Measurements from ENCODE around the gene RPAP2.
A peak's percentile ranks its signal among the peaks of the same experiment; 100 is the strongest.

RPAP2 gene

DNA sequence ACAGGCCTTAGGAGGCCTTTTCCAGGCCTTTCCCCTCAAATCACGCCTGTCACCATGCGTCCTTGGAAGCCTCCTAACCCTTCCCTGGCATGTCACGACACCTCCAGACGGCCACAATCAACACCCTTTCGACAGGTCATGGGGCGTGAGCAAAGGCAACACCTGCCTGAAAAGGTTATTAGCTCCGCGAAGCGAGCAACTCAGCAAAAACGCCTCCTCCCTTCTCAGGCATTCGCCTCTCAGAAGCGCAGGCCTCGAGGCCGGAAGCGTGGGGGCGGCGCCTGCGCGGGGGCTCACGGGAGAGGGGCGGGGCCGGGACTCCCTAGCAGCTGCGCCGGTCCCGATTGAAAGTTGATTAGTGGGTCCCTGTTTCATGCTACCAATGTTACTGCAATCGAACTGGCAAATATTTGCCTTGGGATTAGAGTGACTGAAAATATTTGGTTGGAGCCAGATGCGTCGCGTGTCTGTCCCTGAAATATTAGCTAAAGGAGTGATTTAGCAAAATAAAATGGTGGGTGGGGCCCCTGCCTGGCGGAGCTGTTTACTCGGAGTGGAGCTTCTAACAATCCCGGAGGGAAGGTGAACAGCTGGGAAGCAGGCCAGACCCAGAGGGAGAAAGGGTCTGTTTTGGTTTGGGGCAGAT lies 143.0 kb downstream of the RPAP2 start:
- Mint-ChIP-seq H3K27ac (peak overlapping the region; percentile 47), H3K27me3 (ENCODE audit: low read depth, poor library complexity) (no peaks in the 10 kb centered on the region), H3K4me3 (no peak overlapping the region), H3K9me3 (peaks cover 4% of the 10 kb centered on the region), H3K36me3 (ENCODE audit: low read depth) (no peaks in the 10 kb centered on the region), H3K4me1 (no peaks in the 10 kb centered on the region)
- no peak for DNase-seq
- TF ChIP-seq, protein P1, sequence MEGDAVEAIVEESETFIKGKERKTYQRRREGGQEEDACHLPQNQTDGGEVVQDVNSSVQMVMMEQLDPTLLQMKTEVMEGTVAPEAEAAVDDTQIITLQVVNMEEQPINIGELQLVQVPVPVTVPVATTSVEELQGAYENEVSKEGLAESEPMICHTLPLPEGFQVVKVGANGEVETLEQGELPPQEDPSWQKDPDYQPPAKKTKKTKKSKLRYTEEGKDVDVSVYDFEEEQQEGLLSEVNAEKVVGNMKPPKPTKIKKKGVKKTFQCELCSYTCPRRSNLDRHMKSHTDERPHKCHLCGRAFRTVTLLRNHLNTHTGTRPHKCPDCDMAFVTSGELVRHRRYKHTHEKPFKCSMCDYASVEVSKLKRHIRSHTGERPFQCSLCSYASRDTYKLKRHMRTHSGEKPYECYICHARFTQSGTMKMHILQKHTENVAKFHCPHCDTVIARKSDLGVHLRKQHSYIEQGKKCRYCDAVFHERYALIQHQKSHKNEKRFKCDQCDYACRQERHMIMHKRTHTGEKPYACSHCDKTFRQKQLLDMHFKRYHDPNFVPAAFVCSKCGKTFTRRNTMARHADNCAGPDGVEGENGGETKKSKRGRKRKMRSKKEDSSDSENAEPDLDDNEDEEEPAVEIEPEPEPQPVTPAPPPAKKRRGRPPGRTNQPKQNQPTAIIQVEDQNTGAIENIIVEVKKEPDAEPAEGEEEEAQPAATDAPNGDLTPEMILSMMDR (IDR thresholded peaks at IDR 0.05) = no peak

DNA sequence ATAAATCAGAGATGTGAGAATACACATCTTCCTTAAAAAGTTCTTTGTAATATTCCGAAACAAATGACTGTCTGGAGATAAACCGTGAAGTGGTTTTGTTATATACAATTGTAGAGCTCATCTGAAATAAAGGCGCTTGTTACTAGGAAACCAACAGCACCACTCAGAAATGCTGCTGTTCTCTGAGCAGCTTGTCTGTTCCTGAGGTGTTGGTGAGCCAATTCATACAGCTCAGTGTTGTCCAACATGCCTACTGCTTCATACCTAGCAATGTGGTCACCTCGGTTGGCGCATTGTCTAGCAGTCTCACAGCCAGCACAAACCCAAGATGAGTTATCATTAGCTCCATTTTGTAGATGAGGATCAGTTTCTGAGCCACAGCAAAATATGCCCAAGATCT lies 143.5 kb downstream of the RPAP2 start:
- no peak overlapping the region for H3K27ac Mint-ChIP-seq
- no peaks in the 10 kb centered on the region for H3K36me3 Mint-ChIP-seq (ENCODE audit: low read depth)
- H3K4me1 Mint-ChIP-seq = peaks cover 2% of the 10 kb centered on the region
- no peak for DNase-seq
- TF ChIP-seq, protein P1 (IDR thresholded peaks at IDR 0.05) = no peak
- H3K9me3 Mint-ChIP-seq = no peaks in the 10 kb centered on the region
- H3K4me3 Mint-ChIP-seq = no peak overlapping the region
- no peaks in the 10 kb centered on the region for H3K27me3 Mint-ChIP-seq (ENCODE audit: low read depth, poor library complexity)

DNA sequence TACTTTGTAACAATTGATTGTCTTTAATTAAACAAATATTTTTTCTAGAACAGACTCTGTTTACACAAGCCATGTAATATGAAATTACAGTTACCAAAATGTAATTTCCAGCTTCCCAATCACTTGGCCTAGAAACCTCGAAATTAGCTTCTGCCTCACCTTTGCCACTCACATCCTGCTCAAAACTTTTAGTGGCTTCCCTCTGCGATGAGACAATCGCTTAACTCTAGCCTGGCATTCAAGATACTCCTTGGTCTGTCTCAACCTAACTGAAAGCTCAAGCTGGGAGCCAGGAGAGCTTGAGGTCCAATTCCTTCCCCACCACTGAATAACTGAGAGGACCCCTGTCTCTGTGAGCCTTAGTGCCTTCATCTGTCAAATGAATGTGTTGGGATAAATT lies 145.0 kb downstream of the RPAP2 start:
- TF ChIP-seq, protein P1 (IDR thresholded peaks at IDR 0.05) = no peak
- H3K27ac Mint-ChIP-seq = no peak overlapping the region
- DNase-seq = no peak
- H3K4me1 Mint-ChIP-seq = peaks cover 10% of the 10 kb centered on the region
- H3K9me3 Mint-ChIP-seq = no peaks in the 10 kb centered on the region
- peaks cover 5% of the 10 kb centered on the region for H3K27me3 Mint-ChIP-seq (ENCODE audit: low read depth, poor library complexity)
- H3K36me3 Mint-ChIP-seq (ENCODE audit: low read depth) = no peaks in the 10 kb centered on the region
- no peak overlapping the region for H3K4me3 Mint-ChIP-seq

DNA sequence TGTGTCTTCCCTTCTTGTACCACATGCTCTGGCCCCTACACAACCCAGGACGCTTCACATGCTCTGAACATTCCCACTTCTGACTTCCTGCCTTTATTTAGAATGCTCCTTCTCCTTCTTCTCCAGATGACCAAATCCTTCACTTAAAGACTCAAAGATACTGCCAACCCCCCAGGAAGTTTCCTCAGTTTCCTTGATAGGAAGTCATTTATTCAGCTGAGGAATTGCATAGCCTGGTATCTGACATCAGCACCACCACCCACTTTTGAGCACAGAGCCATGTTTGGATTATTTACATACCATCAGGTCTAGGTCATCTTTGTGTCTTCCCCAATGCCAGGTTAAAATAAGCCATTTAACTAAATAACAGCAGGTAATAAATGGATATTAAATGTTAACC lies 145.5 kb downstream of the RPAP2 start:
- TF ChIP-seq, protein P1 (IDR thresholded peaks at IDR 0.05) = no peak
- Mint-ChIP-seq H3K27me3 (ENCODE audit: low read depth, poor library complexity) (peaks cover 5% of the 10 kb centered on the region), H3K4me3 (no peak overlapping the region), H3K27ac (no peak overlapping the region), H3K9me3 (no peaks in the 10 kb centered on the region), H3K4me1 (peaks cover 10% of the 10 kb centered on the region), H3K36me3 (ENCODE audit: low read depth) (no peaks in the 10 kb centered on the region)
- no peak for DNase-seq

DNA sequence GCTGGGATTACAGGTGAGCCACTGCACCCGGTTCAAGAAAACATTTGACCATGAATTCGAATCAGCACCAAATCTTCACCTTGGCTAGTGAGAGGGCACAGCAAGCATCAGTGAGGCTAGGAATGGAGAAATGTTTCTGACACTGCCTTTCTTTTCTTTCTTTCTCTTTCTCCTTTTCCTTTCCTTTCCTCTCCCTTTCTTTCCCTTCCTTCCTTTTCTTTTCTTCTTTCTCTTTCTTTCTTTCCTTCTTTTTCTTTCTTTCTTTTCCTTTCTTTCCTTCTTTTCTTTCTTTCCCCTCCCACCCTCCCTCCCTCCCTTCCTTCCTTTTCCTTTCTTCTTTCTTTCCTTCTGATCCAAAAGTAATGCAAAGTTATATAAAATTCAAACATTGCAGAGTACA lies 147.0 kb downstream of the RPAP2 start:
- no peak for DNase-seq
- peaks cover 5% of the 10 kb centered on the region for H3K9me3 Mint-ChIP-seq
- no peak overlapping the region for H3K27ac Mint-ChIP-seq
- TF ChIP-seq, protein P1 (IDR thresholded peaks at IDR 0.05) = no peak
- peaks cover 10% of the 10 kb centered on the region for H3K4me1 Mint-ChIP-seq
- peaks cover 5% of the 10 kb centered on the region for H3K27me3 Mint-ChIP-seq (ENCODE audit: low read depth, poor library complexity)
- H3K4me3 Mint-ChIP-seq = no peak overlapping the region
- no peaks in the 10 kb centered on the region for H3K36me3 Mint-ChIP-seq (ENCODE audit: low read depth)

DNA sequence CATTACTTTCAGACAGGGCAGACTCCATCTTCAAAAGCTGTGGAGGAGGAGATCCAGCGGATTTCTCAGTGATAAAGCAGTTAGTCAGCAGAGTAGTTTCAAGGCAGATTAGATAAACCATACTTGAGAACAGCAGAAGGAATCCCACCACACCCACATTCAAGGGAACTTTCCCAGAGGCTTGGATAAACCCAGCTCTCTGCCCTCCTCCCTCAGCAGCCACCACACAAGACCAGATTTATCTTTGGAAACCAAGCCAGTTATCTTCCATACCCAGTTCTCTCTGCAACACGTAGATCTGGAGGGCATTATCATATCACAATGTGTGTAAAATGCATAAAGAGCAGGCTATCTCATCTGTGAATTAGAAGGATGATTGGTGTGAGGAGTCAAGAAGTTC lies 147.7 kb downstream of the RPAP2 start:
- Mint-ChIP-seq H3K4me1 (peaks cover 10% of the 10 kb centered on the region), H3K27ac (no peak overlapping the region), H3K9me3 (peaks cover 5% of the 10 kb centered on the region), H3K36me3 (ENCODE audit: low read depth) (no peaks in the 10 kb centered on the region), H3K4me3 (no peak overlapping the region), H3K27me3 (ENCODE audit: low read depth, poor library complexity) (peaks cover 5% of the 10 kb centered on the region)
- TF ChIP-seq, protein P1 (IDR thresholded peaks at IDR 0.05) = no peak
- DNase-seq = no peak
